DOHH2 (cell line): ENCODE data around the gene PARP16.

Experiments used
- H3F3A ChIP-seq: fragments of 200-600 bp; sonication (generic), shearing (Covaris generic); 2 replicates; pipeline ENCODE4 v1.6.0; 2016; ENCODE audit warnings: antibody characterized with exemption, mild to moderate bottlenecking; ENCODE audit not compliant: control insufficient read depth, insufficient read depth
- H3K27ac ChIP-seq: fragments of 200-600 bp; sonication (generic); 2 replicates; pipeline ENCODE4 v1.5.1; 2014; ENCODE audit warnings: low read depth, mild to moderate bottlenecking, low read length, moderate library complexity
- H3K27me3 ChIP-seq: fragments of 200-600 bp; sonication (generic); 2 replicates; pipeline ENCODE4 v1.6.1; 2014; ENCODE audit warnings: mild to moderate bottlenecking, low read length, mixed read lengths; ENCODE audit not compliant: control insufficient read depth
- H3K36me3 ChIP-seq: fragments of 200-600 bp; sonication (generic); 2 replicates; pipeline ENCODE4 v1.6.1; 2014; ENCODE audit warnings: mild to moderate bottlenecking, low read length, moderate library complexity, mixed read lengths; ENCODE audit not compliant: control insufficient read depth
- H3K4me1 ChIP-seq: fragments of 200-600 bp; sonication (generic); 2 replicates; pipeline ENCODE4 v1.6.1; 2014; ENCODE audit warnings: mild to moderate bottlenecking, low read length, mixed read lengths; ENCODE audit not compliant: control insufficient read depth
- H3K4me2 ChIP-seq: fragments of 200-600 bp; sonication (generic); 2 replicates; pipeline ENCODE4 v1.6.0; 2014; ENCODE audit warnings: mild to moderate bottlenecking, low read length, moderate library complexity
- H3K4me3 ChIP-seq: fragments of 200-600 bp; sonication (generic); 2 replicates; pipeline ENCODE4 v1.5.1; 2014; ENCODE audit warnings: mild to moderate bottlenecking, low read length, mixed read lengths
- H3K79me2 ChIP-seq: fragments of 200-600 bp; sonication (generic); 2 replicates; pipeline ENCODE4 v1.6.1; 2014; ENCODE audit warnings: mild to moderate bottlenecking, low read length, mixed read lengths; ENCODE audit not compliant: control insufficient read depth
- H3K9me2 ChIP-seq: fragments of 200-600 bp; sonication (generic); replicated peaks from 2 replicates; pipeline ENCODE4 v1.6.1; 2014; ENCODE audit warnings: mild to moderate bottlenecking, low read length, mixed read lengths; ENCODE audit not compliant: control insufficient read depth
- H3K9me3 ChIP-seq: fragments of 200-600 bp; sonication (generic); 2 replicates; pipeline ENCODE4 v1.6.1; 2014; ENCODE audit warnings: antibody characterized with exemption, low read length, mixed read lengths; ENCODE audit not compliant: control insufficient read depth, insufficient read depth
- H4K20me1 ChIP-seq: fragments of 200-600 bp; sonication (generic); 2 replicates; pipeline ENCODE4 v1.6.0; 2014; ENCODE audit warnings: low read depth, mild to moderate bottlenecking, antibody characterized with exemption, low read length, moderate library complexity; ENCODE audit not compliant: control insufficient read depth, insufficient read depth
- CTCF ChIP-seq: fragments of 200-600 bp; sonication (generic); IDR thresholded peaks from one replicate; pipeline ENCODE4 v1.5.1; 2014; ENCODE audit warnings: antibody characterized with exemption, mild to moderate bottlenecking, low read depth, low read length; ENCODE audit not compliant: poor library complexity, severe bottlenecking
- EZH2phosphoT487 ChIP-seq: fragments of 200-600 bp; sonication (generic); IDR thresholded peaks from 2 replicates; pipeline ENCODE4 v1.6.1; 2017; ENCODE audit warnings: borderline replicate concordance, mild to moderate bottlenecking, antibody characterized with exemption, low read length, moderate library complexity, mixed read lengths

Gene PARP16

GRCh38 chr15:65212097-65212496 is 74.6 kb downstream of the PARP16 start:
- H4K20me1 ChIP-seq: no peaks in the 10 kb centered on the region
- no peaks in the 10 kb centered on the region for H3F3A ChIP-seq
- H3K79me2 ChIP-seq: no peaks in the 10 kb centered on the region
- no peaks in the 10 kb centered on the region for H3K9me2 ChIP-seq
- TF ChIP-seq EZH2phosphoT487 (no peak), CTCF (peak; percentile 93)
- no peaks in the 10 kb centered on the region for H3K9me3 ChIP-seq
- no peaks in the 10 kb centered on the region for H3K36me3 ChIP-seq
- H3K27ac ChIP-seq: no peak overlapping the region
- H3K27me3 ChIP-seq: no peaks in the 10 kb centered on the region
- H3K4me3 ChIP-seq: no peak overlapping the region
- 0 out of 2 replicates have a peak overlapping the region, but pooled peaks have one; percentile 17 for H3K4me2 ChIP-seq
- H3K4me1 ChIP-seq: peaks cover 12% of the 10 kb centered on the region

- Histone ChIP-seq H3K27ac (no peak overlapping the region), H3K79me2 (no peaks in the 10 kb centered on the region), H4K20me1 (no peaks in the 10 kb centered on the region), H3K4me2 (0 out of 2 replicates have a peak overlapping the region, but pooled peaks have one; percentile 17), H3K27me3 (no peaks in the 10 kb centered on the region), H3F3A (no peaks in the 10 kb centered on the region), H3K4me1 (peaks cover 12% of the 10 kb centered on the region), H3K36me3 (no peaks in the 10 kb centered on the region), H3K4me3 (no peak overlapping the region), H3K9me2 (no peaks in the 10 kb centered on the region), H3K9me3 (no peaks in the 10 kb centered on the region)
- TF ChIP-seq EZH2phosphoT487: no peak
- TF ChIP-seq CTCF: no peak
These were observed 75.2 kb downstream of the PARP16 start for GRCh38 chr15:65211482-65211982.

GRCh38 chr15:65210770-65211481 is 75.8 kb downstream of the PARP16 start, which contains the start of gene CILP:
Gene CILP (minus strand): TSS chr15:65211473. CDS start chr15:65209755, 1,718 bp downstream.
- Histone ChIP-seq H4K20me1 (no peaks in the 10 kb centered on the region), H3K36me3 (no peaks in the 10 kb centered on the region), H3K9me3 (no peaks in the 10 kb centered on the region), H3F3A (no peaks in the 10 kb centered on the region), H3K27me3 (peaks cover 1% of the 10 kb centered on the region; the same call in 1 of the 2 replicates), H3K27ac (no peak within 1 kb of the TSS), H3K4me2 (0 out of 2 replicates have a peak within 1 kb of the TSS, but pooled peaks have one; percentile 17), H3K9me2 (no peaks in the 10 kb centered on the region), H3K79me2 (no peaks in the 10 kb centered on the region), H3K4me1 (peaks cover 12% of the 10 kb centered on the region), H3K4me3 (no peak within 1 kb of the TSS)
- TF ChIP-seq EZH2phosphoT487: no peak
